Measurements from ENCODE around the gene AGBL1. TPM values are rescaled to one million over a fixed set of nuclear protein-coding genes. Genes with fewer than 3 reads are reported as not detected.

Gene AGBL1
- total and polyA plus RNA-seq, 2 donors: 1.5 TPM; not detected in 1

DNA sequence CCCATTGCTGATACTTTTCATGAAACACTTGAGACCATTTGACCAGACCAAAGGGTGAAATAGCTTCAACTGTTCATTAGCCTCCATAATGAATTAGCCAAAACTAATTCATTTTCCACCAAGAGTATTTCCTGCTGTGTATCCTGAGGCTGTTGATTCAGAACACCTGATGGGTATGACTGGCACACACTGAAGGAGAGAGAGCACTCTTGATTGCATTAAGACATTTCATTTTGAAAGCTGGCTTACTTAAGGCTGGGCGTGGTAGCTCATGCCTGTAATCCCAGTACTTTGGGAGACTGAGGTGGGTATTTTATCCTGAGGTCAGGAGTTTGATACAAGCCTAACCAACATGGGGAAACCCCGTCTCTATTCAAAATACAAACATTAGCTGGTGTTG is 175.6 kb downstream of the AGBL1 start:
- H3K27ac ChIP-seq (ENCODE audit: low read depth): no peak overlapping the region
- no peaks in the 10 kb centered on the region for H3K4me1 ChIP-seq (ENCODE audit: insufficient read depth)
- no peaks in the 10 kb centered on the region for H3K36me3 ChIP-seq (ENCODE audit: insufficient read depth)
- 90% methylated on average over 2 of the region's 2 CpGs for WGBS
- DNase-seq (ENCODE audit: extremely low spot score): no peak
- H3K4me3 ChIP-seq (ENCODE audit: low read depth, low read length): no peak overlapping the region

DNA sequence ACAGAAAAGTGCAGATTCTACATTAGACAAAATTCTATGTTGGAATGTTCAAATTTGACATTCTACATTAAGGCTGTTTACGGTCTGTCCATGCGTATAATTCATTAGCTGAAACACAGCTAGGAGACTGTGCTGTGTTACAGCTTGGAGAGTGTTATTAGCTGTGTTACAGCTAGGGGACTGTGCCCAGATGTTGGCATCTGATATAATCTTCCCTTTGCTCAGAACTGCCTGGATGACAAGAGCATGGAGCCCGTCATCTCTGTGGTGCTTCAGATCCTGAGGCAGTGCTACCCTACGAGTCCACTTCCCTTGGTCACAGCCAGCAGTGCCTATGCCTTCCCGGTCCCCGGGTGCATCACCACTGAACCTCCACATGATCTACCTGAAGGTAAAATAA is 177.0 kb downstream of the AGBL1 start:
- Histone ChIP-seq H3K4me1 (ENCODE audit: insufficient read depth) (no peaks in the 10 kb centered on the region), H3K36me3 (ENCODE audit: insufficient read depth) (no peaks in the 10 kb centered on the region), H3K4me3 (ENCODE audit: low read depth, low read length) (no peak overlapping the region), H3K27ac (ENCODE audit: low read depth) (no peak overlapping the region)
- DNase-seq (ENCODE audit: extremely low spot score): no peak
- WGBS: 75% methylated on average over 6 of the region's 6 CpGs

DNA sequence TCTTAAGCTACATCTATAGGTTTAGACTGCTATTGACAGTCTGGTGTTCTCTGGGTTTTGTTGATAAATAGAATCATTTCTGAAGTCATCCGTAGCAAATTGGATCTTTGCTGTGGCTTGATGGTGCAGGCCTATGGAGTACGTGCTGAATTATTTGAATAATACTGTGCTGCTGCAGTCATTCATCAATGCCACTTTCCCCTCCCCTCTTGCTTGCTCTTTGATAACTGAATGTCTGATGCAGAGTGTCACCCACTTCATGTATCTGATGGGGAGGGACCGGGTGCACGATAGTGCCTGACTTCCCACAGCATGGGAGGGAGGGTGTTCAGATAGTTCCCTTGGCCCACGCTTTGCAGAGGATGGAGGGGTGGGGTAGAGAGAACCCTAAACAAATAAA is 179.9 kb downstream of the AGBL1 start:
- Histone ChIP-seq H3K4me3 (ENCODE audit: low read depth, low read length) (no peak overlapping the region), H3K4me1 (ENCODE audit: insufficient read depth) (no peaks in the 10 kb centered on the region), H3K36me3 (ENCODE audit: insufficient read depth) (no peaks in the 10 kb centered on the region), H3K27ac (ENCODE audit: low read depth) (no peak overlapping the region)
- 79% methylated on average over 5 of the region's 5 CpGs for WGBS
- DNase-seq (ENCODE audit: extremely low spot score): no peak

DNA sequence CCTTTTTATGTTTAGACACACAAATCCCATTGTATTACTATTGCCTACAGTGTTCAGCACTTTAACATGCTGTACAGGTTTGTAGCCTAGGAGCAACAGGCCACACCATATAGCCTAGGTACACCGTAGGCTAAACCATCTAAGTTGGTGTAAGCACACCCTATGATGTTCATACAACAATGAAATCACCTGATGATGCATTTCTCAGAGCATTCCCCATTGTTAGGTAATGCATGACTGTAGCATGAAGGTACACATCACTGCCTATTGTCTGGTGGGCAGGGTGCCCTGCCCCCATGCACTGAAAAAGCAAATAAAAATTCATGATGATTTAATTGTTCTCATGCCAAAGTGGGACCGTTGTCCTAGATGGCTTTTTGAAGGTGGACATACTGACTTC is 183.6 kb downstream of the AGBL1 start:
- 86% methylated on average over 2 of the region's 2 CpGs for WGBS
- H3K4me1 ChIP-seq (ENCODE audit: insufficient read depth): no peaks in the 10 kb centered on the region
- no peak for DNase-seq (ENCODE audit: extremely low spot score)
- H3K4me3 ChIP-seq (ENCODE audit: low read depth, low read length): no peak overlapping the region
- no peaks in the 10 kb centered on the region for H3K36me3 ChIP-seq (ENCODE audit: insufficient read depth)
- H3K27ac ChIP-seq (ENCODE audit: low read depth): no peak overlapping the region

DNA sequence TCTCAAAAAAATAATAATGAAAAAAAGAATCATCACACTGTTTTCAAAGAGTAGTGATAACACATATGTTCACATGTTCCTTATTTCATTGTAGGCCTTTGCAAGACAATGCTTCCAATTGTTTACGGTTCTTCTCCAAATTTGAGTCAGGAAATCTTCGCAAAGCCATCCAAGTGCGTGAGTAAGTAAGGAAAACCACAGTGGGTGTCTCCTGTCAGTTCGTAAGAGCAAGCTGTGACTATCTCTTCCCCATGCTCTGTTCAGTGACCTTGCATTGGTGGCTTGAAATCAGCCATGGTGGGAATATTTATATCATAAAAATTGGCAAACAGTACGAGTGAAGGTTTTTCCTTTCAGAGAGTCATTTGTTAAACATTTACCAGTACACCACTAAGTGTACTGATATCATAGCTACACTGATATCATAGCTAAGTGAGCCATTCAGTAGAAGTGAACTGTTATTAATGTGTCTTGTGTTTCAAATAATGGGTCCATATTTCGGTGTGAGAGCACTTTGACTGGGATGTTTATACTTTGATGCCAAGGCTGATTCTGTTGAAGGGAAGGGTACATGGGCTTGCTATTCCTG is 187.3 kb downstream of the AGBL1 start:
- DNase-seq (ENCODE audit: extremely low spot score): no peak
- WGBS: 66% methylated on average over 6 of the region's 6 CpGs

DNA sequence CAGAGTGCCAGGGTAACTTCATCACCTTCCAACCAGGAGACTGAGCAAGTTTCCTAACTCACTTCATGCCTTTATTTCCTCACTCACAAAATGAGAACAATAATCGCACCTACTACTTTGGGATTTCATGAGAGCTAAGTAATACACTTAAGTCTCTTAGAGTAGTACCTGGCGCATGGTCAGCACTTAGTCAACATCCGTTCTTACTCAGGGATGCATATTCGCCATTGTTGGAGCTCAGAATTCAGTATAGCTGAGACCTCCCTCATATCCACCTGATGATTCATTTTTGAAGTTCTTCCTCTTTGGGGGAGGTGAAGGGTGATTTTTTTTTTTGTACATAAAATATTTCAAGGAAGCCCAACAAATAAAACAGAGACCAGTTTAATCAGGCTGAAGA is 188.2 kb downstream of the AGBL1 start:
- 95% methylated on average over 4 of the region's 4 CpGs for WGBS
- peaks cover 2% of the 10 kb centered on the region for H3K36me3 ChIP-seq (ENCODE audit: insufficient read depth)
- H3K4me3 ChIP-seq (ENCODE audit: low read depth, low read length): no peak overlapping the region
- no peaks in the 10 kb centered on the region for H3K4me1 ChIP-seq (ENCODE audit: insufficient read depth)
- DNase-seq (ENCODE audit: extremely low spot score): no peak
- no peak overlapping the region for H3K27ac ChIP-seq (ENCODE audit: low read depth)

More for the DNA sequence above, 187.3 kb downstream of the AGBL1 start:
- H3K27ac ChIP-seq (ENCODE audit: low read depth): no peak overlapping the region
- no peaks in the 10 kb centered on the region for H3K36me3 ChIP-seq (ENCODE audit: insufficient read depth)
- H3K4me3 ChIP-seq (ENCODE audit: low read depth, low read length): no peak overlapping the region
- no peaks in the 10 kb centered on the region for H3K4me1 ChIP-seq (ENCODE audit: insufficient read depth)

DNA sequence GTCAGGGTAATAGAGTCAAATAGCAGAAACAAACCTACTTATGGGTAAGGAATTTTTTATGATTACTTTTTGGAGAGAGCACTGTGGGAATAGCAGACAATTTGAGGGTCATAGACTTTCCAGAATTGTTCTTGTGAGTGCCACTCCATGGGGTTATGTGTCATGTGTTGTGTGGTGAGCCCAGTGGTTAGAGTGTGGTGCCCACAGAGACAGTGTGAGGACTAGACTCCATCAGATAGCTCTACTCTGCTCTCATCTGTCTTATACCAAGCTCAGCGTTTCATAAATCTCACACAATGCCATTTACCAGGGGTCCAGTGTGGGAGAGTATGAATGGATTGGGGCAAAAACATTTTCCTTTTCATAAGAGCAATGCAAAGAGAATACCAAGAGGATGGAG is 188.9 kb downstream of the AGBL1 start:
- Histone ChIP-seq H3K36me3 (ENCODE audit: insufficient read depth) (peaks cover 2% of the 10 kb centered on the region), H3K4me3 (ENCODE audit: low read depth, low read length) (no peak overlapping the region), H3K27ac (ENCODE audit: low read depth) (no peak overlapping the region), H3K4me1 (ENCODE audit: insufficient read depth) (no peaks in the 10 kb centered on the region)
- 96% methylated on average over 1 of the region's 1 CpG for WGBS
- no peak for DNase-seq (ENCODE audit: extremely low spot score)

DNA sequence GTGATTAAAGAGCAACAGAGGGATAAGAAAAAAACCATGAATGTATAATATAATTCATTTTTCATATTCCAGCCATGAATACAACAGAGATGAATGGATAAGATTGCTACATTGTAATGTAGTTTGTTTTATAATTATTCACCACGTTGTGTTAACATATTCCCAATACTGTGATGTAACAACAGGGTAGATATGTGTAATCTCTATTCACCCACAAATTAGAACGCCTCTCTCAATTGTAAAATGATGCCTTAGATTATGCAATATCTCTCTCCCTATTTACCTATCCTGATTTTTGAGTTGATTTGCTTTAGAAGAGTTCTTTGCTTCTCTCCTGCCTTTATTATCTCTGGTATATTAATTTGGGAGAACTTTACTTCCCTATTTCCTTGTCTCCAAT is 193.6 kb downstream of the AGBL1 start:
- Histone ChIP-seq H3K4me3 (ENCODE audit: low read depth, low read length) (no peak overlapping the region), H3K27ac (ENCODE audit: low read depth) (no peak overlapping the region), H3K4me1 (ENCODE audit: insufficient read depth) (no peaks in the 10 kb centered on the region), H3K36me3 (ENCODE audit: insufficient read depth) (peaks cover 2% of the 10 kb centered on the region)
- 77% methylated on average over 2 of the region's 2 CpGs for WGBS
- DNase-seq (ENCODE audit: extremely low spot score): no peak

DNA sequence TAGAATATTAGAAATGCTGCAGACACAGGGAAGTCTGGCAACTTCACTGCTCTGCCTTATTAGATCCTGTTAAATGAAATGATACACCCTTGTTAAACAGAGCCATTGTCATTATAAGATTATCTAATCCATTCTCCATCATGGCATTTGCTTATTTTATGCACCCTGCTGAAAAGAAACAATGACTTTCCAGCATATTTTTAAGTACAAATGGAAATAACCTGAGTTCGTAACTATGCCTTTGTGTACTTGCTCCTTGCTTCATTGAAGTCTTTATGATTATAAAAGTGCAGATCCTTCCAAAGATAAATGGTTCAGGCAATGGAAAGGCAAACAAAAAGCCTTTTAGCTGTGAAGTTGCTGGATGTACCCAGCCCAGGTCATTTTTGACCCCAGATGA is 195.7 kb downstream of the AGBL1 start:
- H3K4me1 ChIP-seq (ENCODE audit: insufficient read depth): no peaks in the 10 kb centered on the region
- H3K4me3 ChIP-seq (ENCODE audit: low read depth, low read length): no peak overlapping the region
- no peak overlapping the region for H3K27ac ChIP-seq (ENCODE audit: low read depth)
- no peak for DNase-seq (ENCODE audit: extremely low spot score)
- 81% methylated on average over 1 of the region's 1 CpG for WGBS
- peaks cover 2% of the 10 kb centered on the region for H3K36me3 ChIP-seq (ENCODE audit: insufficient read depth)

DNA sequence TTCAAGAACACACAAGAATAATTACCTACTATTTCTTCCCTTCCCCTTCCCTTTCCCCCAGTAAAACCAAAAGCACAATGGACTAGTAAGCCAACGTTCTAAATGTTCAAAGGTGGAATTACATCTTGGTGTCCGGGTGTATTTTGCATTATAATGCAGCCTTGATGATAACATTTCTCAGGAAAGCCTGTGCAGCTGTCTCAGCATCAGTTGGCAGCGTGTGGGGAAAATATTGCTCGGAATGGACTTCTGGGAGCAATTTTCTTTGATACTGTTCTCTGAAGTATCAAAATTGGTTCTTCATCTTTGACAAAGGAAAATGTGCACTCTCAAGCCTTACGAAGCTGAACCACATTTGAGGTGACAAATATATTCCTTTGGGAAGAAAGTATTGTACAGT is 198.9 kb downstream of the AGBL1 start:
- no peaks in the 10 kb centered on the region for H3K36me3 ChIP-seq (ENCODE audit: insufficient read depth)
- no peaks in the 10 kb centered on the region for H3K4me1 ChIP-seq (ENCODE audit: insufficient read depth)
- WGBS: 84% methylated on average over 5 of the region's 5 CpGs
- H3K4me3 ChIP-seq (ENCODE audit: low read depth, low read length): no peak overlapping the region
- no peak for DNase-seq (ENCODE audit: extremely low spot score)
- H3K27ac ChIP-seq (ENCODE audit: low read depth): no peak overlapping the region

DNA sequence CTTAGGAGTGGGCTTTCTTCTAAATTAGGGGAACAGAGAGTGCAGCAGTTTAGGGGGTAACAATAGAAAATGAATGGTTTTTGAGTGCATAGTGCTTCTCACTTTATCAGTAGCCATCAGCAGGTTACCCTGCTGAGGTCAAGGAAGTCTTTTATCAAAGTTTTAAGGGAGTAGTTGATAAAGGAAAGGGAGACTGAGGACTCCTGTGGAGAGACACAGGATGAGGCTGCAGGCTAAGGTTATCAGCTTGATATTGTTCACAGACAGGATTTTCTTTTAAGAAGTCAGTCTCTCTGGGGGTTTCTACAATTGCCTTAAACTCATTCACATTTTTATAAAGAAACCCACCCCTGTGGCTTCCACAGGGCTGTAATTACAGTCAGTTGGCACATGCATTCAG is 205.0 kb downstream of the AGBL1 start:
- Histone ChIP-seq H3K4me3 (ENCODE audit: low read depth, low read length) (no peak overlapping the region), H3K36me3 (ENCODE audit: insufficient read depth) (no peaks in the 10 kb centered on the region), H3K27ac (ENCODE audit: low read depth) (no peak overlapping the region), H3K4me1 (ENCODE audit: insufficient read depth) (no peaks in the 10 kb centered on the region)
- DNase-seq (ENCODE audit: extremely low spot score): no peak

DNA sequence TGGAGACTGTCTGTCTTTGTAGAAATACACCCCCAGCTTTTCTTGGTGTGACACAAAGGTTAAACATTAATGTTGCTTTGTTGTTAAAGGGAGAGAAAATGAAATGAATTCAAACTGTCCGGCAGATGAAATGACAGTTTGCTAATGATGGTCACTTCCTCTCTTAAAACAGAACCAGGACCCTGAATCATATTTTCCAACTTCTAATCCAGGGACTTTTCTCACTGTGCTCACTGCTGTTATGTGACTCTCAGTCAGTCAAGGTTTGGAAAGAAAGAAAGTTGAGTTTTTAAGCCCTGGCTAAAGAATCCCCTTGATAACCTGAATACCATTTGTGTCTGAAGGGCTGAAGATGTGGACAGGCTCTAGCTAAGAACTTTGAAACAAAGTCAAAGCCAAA is 215.8 kb downstream of the AGBL1 start:
- Histone ChIP-seq H3K36me3 (ENCODE audit: insufficient read depth) (no peaks in the 10 kb centered on the region), H3K4me3 (ENCODE audit: low read depth, low read length) (no peak overlapping the region), H3K27ac (ENCODE audit: low read depth) (no peak overlapping the region), H3K4me1 (ENCODE audit: insufficient read depth) (no peaks in the 10 kb centered on the region)
- DNase-seq (ENCODE audit: extremely low spot score): no peak
- WGBS: 41% methylated on average over 1 of the region's 1 CpG

DNA sequence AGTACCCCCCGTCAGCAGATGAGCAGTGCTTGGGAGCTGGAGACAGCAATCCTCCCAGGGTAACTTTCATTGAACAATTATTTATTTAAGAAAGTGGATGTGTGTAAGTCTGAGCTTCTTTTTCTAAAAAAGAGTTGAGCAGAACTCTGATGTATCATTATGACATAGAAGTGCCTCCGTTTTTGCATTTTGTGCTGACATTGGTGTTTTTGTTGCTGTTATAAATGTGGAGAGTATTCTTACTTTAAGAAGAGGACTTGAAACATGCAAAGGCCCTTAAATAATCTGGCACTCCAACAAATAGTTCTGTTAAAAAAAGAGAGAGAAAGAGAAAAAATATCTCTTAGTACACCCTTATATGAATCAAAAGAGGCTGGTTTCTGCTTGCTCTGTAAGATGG is 217.1 kb downstream of the AGBL1 start:
- no peaks in the 10 kb centered on the region for H3K4me1 ChIP-seq (ENCODE audit: insufficient read depth)
- H3K27ac ChIP-seq (ENCODE audit: low read depth): no peak overlapping the region
- WGBS: 83% methylated on average over 2 of the region's 2 CpGs
- no peak overlapping the region for H3K4me3 ChIP-seq (ENCODE audit: low read depth, low read length)
- no peaks in the 10 kb centered on the region for H3K36me3 ChIP-seq (ENCODE audit: insufficient read depth)
- no peak for DNase-seq (ENCODE audit: extremely low spot score)

DNA sequence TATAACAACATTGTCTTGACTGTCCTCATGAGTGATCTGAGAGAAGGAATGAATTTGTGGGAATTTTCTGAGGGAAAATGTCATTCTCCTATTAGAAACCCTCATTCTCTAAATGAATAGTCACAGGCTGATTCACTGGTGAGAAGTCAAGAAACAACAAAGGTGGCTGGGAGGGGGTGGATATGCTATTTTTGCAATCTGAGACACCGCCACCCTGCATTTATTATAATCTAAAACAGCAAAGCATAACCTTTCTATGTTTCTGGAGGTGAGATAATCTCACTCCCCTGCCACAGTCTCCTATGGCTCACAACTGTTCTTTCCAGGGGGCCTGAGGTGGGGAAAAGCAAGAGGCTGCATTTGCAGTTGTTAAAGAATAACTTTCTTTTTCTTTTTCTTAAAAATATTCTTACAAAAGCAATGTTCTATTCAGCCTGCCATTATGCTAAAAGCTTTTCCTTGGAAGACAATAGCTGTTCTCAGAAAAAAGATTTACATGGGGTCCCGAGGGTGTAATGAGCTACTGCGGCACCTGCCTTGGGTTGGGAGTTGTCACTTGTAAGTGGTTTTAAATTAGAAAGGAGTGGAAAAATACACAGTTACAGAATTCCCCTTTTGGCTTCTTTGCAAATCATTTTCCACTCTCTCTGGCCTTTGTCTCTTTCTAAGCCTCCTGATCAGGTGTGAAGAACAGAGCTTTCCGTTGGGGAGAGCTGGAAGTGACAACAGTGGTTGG is 220.9 kb downstream of the AGBL1 start:
- Histone ChIP-seq H3K36me3 (ENCODE audit: insufficient read depth) (no peaks in the 10 kb centered on the region), H3K27ac (ENCODE audit: low read depth) (no peak overlapping the region), H3K4me3 (ENCODE audit: low read depth, low read length) (no peak overlapping the region), H3K4me1 (ENCODE audit: insufficient read depth) (no peaks in the 10 kb centered on the region)
- no peak for DNase-seq (ENCODE audit: extremely low spot score)
- 78% methylated on average over 4 of the region's 4 CpGs for WGBS

Measured in urinary bladder (tissue), 4 donors.